T-helper 1 cell treated with Interleukin-12 subunit alpha and Interleukin-12 subunit beta and Interleukin-4 antibody, amounts not matched to agents 30 μg/mL and 1 μg/mL, for 36 hours (primary cell): ENCODE results near the gene LMAN2L.

Experiments
- H3K27ac Mint-ChIP-seq: one replicate; pipeline ENCODE4 v1.8.0; 2021; ENCODE audit warnings: mild to moderate bottlenecking, mixed read lengths
- H3K27me3 Mint-ChIP-seq: one replicate; pipeline ENCODE4 v1.8.0; 2021; ENCODE audit warnings: low read depth, mixed read lengths
- H3K36me3 Mint-ChIP-seq: one replicate; pipeline ENCODE4 v1.8.0; 2021; ENCODE audit warnings: low read depth, mixed read lengths
- H3K4me1 Mint-ChIP-seq: one replicate; pipeline ENCODE4 v1.8.0; 2021; ENCODE audit warnings: low read depth, mixed read lengths
- H3K4me3 Mint-ChIP-seq: one replicate; pipeline ENCODE4 v1.8.0; 2021; ENCODE audit warnings: mild to moderate bottlenecking, moderate library complexity, mixed read lengths
- H3K9me3 Mint-ChIP-seq: one replicate; pipeline ENCODE4 v1.8.0; 2021; ENCODE audit warnings: mixed read lengths

LMAN2L gene

DNA sequence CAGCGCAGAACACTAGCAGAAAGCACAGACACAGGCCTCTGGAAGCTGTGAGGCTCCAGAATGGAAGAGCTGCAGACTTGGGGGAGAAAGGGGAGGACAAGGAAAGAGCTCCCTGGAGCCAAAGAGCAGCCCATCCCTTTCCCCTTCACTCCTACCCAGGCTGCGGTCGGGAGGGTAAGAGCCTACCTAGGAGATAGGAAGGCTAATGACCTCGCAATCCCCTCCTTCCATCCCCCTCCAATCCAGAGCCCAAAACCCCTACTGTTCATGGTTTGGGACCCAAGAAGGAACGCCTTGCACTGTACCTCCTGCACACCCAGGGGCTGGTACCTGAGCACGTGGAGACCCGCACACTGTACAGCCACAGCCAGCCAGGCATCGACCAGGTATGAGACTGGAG, 39.8 kb downstream of the LMAN2L start:
- Mint-ChIP-seq H3K36me3 (no peaks in the 10 kb centered on the region), H3K4me3 (no peak overlapping the region), H3K9me3 (no peaks in the 10 kb centered on the region), H3K4me1 (peaks cover 1% of the 10 kb centered on the region), H3K27ac (no peak overlapping the region), H3K27me3 (no peaks in the 10 kb centered on the region)

DNA sequence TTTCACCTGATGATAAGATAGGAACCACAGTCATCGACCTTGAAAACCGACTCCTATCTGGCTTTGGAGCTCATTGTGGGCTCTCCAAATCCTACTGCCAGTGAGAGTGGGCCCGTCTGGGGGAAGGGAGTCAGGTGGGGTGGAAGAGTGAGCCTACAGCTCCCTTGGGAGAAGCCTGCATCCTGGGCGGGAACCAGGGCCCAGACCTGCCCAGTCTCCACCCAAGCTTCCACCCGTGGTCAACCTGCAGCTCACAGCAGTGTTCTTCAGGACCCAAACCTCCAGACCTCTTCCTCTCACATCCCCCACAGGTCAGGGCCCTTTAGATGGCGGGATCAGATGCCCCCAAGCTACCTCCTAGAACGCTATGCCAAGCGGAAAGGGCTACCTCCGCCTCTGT, 40.2 kb downstream of the LMAN2L start:
- peaks cover 1% of the 10 kb centered on the region for H3K4me1 Mint-ChIP-seq

DNA sequence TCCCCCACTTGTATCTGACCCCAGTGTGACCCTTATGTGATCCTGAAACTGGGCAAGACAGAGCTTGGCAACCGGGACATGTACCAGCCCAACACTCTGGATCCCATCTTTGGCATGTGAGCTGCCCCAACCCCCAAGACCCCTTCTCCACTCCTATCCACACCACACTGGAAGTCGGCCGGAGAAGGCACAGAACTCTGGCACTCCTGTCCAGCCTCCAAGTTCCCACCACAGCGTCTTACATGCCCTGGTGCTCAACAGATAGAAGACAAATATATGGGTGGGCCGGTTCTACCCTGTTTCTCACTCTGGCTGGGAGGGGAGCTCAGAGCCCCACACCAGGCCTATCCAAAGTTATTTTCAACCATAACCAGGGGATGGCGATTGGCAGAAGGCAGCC, 40.8 kb downstream of the LMAN2L start:
- Mint-ChIP-seq H3K4me1 (peaks cover 1% of the 10 kb centered on the region), H3K36me3 (no peaks in the 10 kb centered on the region), H3K27ac (no peak overlapping the region), H3K4me3 (no peak overlapping the region), H3K27me3 (no peaks in the 10 kb centered on the region), H3K9me3 (no peaks in the 10 kb centered on the region)

More for the DNA sequence above, 40.2 kb downstream of the LMAN2L start:
- H3K27me3 Mint-ChIP-seq: no peaks in the 10 kb centered on the region
- H3K4me3 Mint-ChIP-seq: no peak overlapping the region
- H3K9me3 Mint-ChIP-seq: no peaks in the 10 kb centered on the region
- H3K27ac Mint-ChIP-seq: no peak overlapping the region
- H3K36me3 Mint-ChIP-seq: no peaks in the 10 kb centered on the region

DNA sequence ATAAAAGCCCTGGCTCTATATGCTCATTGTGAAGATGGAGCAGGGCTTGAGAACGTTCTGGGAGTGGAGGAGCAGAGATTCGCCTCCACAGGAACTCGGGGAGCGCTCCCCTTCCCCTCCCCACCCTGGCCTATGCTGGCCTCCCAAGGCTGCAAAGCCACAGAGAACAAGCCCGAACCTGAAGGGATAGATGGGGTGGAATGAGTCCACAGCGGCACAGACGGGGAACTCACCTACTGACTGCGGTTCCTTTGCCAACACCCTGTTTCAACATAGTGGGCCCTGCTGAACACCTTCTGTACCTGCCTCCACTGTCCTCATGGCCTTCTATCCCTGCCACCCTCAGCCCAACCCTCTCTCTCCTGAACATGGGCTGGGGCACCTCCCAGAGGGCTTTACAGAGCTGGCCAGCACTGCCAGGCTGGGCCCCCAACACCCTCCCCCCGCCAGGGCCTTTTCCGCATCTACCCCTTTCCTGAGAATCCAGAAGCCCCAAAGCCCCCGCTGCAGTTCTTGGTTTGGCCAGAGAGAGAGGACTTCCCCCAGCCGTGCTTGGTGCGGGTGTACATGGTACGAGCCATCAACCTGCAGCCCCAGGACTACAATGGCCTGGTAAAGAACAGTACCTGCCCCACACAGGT, 41.5 kb downstream of the LMAN2L start:
- Mint-ChIP-seq H3K27ac (no peak overlapping the region), H3K4me3 (no peak overlapping the region), H3K27me3 (no peaks in the 10 kb centered on the region), H3K36me3 (no peaks in the 10 kb centered on the region), H3K9me3 (no peaks in the 10 kb centered on the region), H3K4me1 (peaks cover 1% of the 10 kb centered on the region)

DNA sequence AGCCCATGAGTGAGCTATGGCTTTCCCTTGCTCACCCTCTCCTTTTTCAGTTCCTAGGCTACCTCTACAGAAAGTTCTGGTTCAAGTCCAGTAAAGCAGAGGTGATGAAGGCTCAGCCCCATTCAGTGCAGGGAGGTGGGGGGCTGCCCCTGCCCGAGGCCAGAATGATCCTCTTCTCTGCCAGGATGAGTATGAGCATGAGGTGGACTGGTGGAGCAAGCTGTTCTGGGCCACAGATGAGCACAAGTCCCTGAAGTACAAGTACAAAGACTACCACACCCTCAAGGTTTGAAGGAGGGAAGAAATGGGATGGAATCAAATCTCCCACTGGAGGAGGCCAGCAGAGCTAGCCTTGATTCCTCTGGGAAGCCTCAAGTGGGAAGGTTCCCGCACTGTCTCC, 42.4 kb downstream of the LMAN2L start:
- Mint-ChIP-seq H3K4me3 (no peak overlapping the region), H3K9me3 (no peaks in the 10 kb centered on the region), H3K27ac (no peak overlapping the region), H3K36me3 (no peaks in the 10 kb centered on the region), H3K27me3 (no peaks in the 10 kb centered on the region), H3K4me1 (peaks cover 1% of the 10 kb centered on the region)

DNA sequence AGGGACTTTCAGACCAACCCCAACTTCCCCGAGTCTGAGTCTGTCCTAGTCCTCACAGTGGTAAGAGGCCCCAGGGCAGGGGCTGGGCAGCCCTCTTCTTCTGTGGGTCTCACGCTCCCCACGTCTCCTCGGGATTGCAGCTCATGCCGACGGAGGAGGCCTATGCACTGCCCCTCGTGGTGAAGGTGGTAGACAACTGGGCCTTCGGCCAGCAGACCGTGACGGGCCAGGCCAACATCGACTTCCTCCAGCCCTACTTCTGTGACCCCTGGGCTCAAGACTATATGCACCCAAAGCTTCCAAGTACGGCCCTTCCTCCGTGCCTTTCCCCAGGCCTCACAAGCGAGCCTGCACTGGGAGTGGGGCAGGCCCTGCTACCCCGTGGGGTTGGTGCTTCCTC, 44.3 kb downstream of the LMAN2L start:
- no peaks in the 10 kb centered on the region for H3K4me1 Mint-ChIP-seq
- no peaks in the 10 kb centered on the region for H3K27me3 Mint-ChIP-seq
- no peaks in the 10 kb centered on the region for H3K9me3 Mint-ChIP-seq
- no peaks in the 10 kb centered on the region for H3K36me3 Mint-ChIP-seq
- H3K4me3 Mint-ChIP-seq: no peak overlapping the region
- no peak overlapping the region for H3K27ac Mint-ChIP-seq

DNA sequence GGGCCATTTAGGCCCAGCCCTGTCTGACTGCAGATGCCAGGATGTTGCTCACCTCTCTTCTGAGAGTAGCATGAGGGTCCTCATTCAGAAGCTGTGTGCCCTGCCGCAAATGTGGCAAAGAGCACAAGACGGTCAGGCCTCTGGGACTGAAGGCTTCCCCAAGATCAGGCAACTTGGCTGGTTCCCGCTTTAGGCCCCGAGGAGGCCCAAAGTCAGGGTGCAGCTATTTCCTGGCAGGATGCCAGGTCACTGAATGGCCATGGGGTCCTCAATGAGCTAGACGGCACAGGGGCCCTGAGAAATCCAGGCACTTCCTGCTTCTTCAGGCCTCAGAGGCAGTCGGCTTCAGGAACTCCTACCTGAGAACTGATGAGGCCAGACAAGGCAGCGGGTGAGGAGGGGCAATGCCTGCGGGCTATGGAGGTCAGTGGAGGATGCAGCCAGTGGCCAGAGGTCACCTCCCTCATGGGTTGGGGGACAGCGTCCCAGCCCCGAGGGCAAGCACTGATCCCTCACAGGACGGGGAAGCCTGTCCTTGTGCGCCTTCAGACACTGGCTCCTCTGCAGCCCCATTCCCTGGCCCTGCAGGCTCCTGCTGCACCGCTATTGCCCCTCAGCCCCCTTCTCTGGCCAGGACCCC, 44.9 kb downstream of the LMAN2L start:
- H3K4me3 Mint-ChIP-seq: no peak overlapping the region
- no peak overlapping the region for H3K27ac Mint-ChIP-seq
- no peaks in the 10 kb centered on the region for H3K9me3 Mint-ChIP-seq
- no peaks in the 10 kb centered on the region for H3K36me3 Mint-ChIP-seq
- H3K4me1 Mint-ChIP-seq: no peaks in the 10 kb centered on the region
- H3K27me3 Mint-ChIP-seq: no peaks in the 10 kb centered on the region

DNA sequence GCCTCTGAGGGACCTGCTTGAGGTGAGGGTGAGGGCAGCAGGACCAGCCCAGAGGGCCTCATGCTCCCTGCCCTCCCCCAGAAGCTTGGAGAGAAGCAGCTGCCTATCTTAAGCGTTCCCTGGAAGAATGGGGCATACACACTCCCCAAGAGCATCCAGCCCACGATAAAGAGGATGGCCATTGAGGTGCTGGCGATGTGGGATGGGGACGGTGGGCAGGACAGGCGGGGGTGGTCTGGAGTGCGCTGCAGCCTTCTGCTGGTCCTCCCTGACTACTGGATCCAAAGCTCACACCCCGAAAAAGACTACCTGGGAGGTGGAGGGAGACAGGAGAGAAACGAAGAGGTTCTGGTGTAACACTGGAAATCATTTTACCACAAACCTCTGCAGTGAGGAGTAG, 45.6 kb downstream of the LMAN2L start:
- Mint-ChIP-seq H3K27me3 (no peaks in the 10 kb centered on the region), H3K27ac (no peak overlapping the region), H3K9me3 (no peaks in the 10 kb centered on the region), H3K36me3 (no peaks in the 10 kb centered on the region), H3K4me1 (no peaks in the 10 kb centered on the region), H3K4me3 (no peak overlapping the region)

DNA sequence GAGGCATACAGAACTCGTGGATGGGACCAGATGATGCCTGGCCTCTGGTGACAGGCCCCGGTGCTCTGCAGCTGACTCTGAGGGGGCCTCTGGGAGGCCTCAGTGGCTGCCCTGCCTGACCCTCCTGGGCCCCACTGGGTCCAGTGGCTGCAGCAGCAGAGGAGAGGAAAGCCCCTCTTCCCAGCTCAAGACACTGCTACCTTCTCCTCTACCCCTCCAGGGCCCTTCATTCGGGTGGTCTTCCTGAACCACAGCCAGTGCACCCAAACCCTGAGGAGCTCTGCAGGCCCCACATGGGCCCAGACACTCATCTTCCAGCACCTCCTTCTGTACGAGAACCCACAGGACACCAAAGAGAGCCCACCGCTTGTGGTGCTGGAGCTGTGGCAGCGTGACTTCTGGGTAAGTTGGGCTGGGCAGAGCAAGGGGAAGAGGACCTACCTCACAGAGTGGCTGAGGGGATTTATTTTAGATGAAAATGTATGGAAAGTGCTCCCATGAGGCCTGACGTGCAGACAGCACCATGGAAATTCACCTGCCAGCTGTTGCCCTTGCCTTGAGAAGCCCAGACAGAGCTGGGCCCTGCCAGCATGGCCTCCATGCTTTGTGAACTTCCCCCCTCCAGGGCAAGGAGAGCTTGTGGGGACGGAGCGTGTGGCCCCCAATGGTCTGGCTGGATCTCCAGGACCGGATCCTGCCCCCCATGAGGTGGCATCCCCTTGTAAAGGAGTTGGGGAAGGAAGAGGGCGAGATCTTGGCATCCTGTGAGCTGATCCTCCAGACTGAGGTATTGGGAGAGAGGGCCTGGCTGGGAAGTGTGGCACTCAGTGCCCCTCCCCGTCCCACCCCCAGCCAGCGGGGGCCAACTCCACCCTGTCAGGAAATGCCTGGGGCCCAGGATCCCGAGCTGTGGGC, 46.3 kb downstream of the LMAN2L start:
- Mint-ChIP-seq H3K27me3 (no peaks in the 10 kb centered on the region), H3K36me3 (no peaks in the 10 kb centered on the region), H3K27ac (no peak overlapping the region), H3K4me1 (no peaks in the 10 kb centered on the region), H3K4me3 (no peak overlapping the region), H3K9me3 (no peaks in the 10 kb centered on the region)

DNA sequence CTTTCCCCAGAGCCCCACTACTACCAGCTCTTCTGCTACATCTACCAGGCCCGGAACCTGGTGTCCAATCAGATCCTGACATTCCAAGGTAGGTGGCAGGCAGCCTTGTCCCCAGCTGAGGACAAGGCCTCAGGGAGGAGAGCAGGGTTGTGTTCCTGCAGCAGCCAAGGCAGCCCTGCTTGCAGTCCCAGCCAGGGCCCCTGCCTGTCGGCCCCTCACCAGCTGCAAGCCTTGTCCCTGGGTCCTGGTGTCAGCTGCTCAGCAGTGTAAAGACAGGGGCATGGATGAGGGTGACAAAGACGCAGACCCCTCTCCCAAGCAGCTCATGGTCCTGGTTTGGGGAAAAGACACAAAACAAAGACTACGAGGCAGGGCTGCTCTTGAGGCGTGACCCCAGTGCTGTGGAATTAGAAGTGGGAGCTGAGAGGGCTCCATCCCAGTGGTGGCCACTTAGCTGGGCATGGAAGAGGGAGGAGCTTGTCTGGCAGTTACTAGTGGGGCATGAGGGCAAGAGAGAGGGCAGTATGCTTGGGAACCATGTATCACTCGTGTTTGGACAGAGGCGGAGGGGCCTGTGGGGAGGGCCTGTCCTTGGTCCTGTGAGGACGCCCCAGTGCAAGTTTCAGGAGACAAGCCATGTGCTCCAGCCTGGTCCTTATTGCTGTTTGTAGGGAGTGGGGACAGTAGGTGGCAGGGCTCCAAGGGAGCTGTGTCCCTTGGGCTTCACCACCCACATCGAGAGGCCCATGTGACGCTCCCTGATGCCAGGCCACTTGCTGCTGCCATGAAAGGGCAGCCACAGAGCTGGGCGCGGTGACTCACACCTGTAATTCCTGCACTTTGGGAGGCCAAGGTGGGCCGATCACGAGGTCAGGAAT, 47.5 kb downstream of the LMAN2L start:
- Mint-ChIP-seq H3K27me3 (no peaks in the 10 kb centered on the region), H3K9me3 (no peaks in the 10 kb centered on the region), H3K27ac (no peak overlapping the region), H3K36me3 (no peaks in the 10 kb centered on the region), H3K4me1 (no peaks in the 10 kb centered on the region), H3K4me3 (no peak overlapping the region)

DNA sequence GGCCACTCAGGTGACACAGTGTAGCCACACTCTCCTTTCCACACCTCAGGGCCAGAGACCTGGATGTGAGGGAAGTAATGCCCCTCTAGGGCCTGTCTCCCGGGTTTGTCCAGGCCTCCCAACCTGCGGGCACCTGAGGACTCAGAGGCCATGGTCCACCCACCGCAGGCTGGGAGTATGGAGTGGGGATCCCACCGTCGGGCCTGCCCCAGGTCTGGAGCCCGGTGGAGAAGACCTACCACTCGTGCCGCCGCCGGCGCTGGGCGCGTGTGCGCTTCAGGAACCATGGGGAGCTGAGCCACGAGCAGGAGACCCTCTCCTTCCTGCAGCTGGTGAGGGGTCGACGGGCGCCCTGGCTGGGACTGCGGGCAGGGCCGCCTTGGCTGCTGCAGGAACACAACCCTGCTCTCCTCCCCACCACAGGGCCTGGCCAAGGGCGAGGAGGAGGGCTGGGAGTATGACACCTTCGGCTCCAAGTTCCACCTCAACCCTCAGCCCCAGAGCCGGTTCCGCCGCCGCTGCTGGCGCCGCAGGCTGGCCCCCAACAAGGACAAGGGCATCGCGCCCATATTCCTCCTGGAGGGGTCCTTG, 48.7 kb downstream of the LMAN2L start:
- Mint-ChIP-seq H3K9me3 (no peaks in the 10 kb centered on the region), H3K36me3 (no peaks in the 10 kb centered on the region), H3K27me3 (no peaks in the 10 kb centered on the region), H3K4me1 (no peaks in the 10 kb centered on the region), H3K27ac (no peak overlapping the region), H3K4me3 (no peak overlapping the region)

DNA sequence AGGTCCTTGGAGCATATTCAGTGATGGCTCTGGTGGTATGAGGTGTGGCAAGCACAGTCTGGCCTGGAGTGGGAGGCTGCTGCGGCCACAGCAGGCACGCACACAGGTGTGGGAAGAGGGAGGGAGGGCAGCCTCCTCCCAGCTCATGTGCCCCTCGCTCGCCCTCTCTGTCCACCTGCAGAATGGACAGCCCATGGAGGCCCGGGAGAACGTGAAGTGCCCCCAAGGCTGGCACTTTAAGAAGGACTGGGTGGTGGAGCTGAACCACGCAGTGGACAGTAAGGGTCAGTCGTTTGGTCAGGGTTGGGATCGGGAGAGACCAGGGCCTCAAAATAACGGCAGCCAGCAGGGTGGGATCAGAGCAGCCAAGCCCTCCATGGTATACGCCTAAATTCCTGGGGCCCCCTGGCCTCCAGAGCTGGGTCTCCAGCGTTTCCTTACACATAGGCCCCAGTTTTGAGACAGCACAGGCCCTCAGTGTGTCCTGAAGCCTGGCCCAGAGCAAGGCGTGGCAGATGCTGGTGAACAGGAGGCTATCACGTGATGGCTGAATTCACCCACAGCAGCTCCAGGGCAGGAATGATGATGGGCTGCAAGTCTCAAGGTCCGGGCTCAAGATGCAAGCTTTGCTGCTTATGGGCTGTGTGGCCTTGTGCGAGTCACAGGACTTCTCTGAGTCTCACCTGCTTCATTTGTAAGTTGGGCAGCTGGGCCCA, 49.4 kb downstream of the LMAN2L start:
- Mint-ChIP-seq H3K27ac (no peak overlapping the region), H3K9me3 (no peaks in the 10 kb centered on the region), H3K4me1 (no peaks in the 10 kb centered on the region), H3K4me3 (no peak overlapping the region), H3K27me3 (no peaks in the 10 kb centered on the region), H3K36me3 (no peaks in the 10 kb centered on the region)

DNA sequence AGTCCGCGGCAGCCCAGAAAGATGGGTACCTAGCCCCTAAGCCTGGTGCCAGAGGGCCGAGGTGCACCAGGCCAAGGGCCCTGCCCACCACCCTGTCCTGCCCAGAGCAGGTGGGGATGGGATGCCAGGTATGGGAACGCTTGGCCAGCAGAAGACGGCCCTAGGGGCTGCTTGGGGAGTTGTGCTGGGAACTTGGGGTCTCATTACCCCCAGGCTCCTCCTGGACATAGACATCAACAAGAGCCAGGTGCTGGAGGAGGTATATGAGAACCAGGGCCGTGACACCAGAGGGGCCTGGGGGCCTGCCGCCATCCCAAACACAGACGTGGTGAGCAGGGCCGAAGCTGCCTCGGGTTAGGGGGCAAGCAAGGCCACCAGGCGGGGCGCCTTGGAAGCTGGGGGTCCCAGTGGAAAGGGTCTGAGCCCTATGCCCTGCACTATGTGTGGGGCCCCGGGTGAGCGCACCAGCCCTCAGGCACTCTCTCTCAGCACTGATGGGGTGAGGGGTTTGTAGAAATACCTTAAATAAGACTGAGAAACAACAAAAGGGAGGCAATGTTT, 50.4 kb downstream of the LMAN2L start:
- Mint-ChIP-seq H3K36me3 (no peaks in the 10 kb centered on the region), H3K27ac (no peak overlapping the region)

More for the DNA sequence above, 50.4 kb downstream of the LMAN2L start:
- no peak overlapping the region for H3K4me3 Mint-ChIP-seq
- H3K9me3 Mint-ChIP-seq: no peaks in the 10 kb centered on the region
- H3K4me1 Mint-ChIP-seq: no peaks in the 10 kb centered on the region
- H3K27me3 Mint-ChIP-seq: no peaks in the 10 kb centered on the region
